Activated T-cell treated with anti-CD3 and anti-CD28 coated beads for 1 hour (primary cell): Measurements from ENCODE around the gene CADM1.

Source experiments
- DNase-seq: peaks from one replicate; pipeline ENCODE4 v3.0.0-alpha.2; 2020; ENCODE audit warnings: low read depth

Gene CADM1

DNA sequence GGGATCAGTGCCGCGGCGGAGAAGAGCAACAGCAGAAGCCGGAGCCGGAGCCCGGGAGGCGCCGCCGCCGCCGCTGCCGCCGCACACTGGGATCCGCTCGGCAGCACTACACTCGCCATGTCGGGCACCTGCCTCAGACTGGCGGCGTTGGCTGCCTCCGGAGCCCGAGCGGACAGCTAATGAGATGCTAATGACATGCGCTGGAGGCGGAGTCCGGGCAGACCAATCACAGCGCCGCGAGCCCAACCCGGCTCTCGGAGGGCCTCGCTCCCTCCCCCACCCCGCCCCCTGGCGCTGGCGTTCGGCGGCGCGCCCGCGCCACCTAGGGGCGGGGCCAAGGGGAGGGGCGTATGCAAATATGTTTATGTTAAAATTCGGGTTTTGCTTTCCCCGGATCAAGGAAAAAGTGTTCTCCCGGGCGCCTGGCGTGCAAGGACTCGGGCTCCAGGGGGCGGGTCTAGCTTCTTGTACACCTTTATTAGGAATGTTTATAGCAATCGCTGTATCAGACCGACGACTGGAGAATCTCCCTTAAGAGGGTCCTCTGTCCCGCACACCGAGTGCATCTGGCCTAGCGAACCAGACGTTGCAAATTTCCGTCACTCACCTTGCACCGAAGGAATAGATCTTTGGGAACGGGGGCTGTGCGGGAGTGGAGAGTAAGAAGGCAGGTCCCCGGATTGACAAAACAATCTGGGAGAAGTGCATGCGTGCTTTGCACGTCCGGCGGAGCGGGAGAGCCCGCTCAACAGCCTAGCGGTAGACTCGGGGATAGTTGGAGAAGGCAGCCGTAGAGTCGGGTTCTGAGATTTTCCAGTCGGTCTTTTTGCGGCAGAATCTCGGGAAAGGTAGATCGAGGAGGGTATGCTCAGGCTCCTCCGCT, at the start of gene CADM1:
CADM1 (minus strand) TSS at position 140 of the 883 bp plus-strand sequence.
- DNase-seq = peak; percentile 64

DNA sequence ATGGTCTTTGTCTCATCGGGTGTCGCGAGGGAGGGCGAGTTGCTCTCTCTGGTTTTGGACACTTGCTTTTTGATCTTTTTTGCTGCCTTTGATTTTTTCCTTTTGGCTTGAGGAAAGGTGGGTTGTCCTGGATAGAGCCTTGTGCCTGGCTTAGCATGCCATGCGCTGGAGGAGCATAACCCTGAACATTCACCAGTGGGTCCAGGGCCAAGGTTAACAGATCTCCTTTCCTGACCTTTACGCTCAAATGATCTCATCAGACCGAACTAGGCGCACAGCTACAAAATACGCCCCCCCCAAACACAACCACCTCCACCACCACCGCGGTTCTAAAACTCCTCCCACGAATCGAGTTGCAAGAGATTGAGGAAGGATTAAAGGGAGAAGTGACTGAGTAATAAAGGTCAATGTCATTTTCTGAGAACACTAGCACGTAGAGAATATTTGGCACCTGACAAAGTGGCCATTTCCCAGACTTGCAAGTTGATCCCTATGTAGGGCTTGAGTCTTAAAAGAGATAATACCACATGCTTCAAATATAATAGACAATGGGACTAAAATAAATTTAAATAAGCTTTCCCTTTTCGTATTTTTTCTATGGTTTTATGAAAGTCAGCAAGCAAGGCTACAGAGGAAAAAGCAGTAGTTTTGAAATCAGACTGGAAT, 48.7 kb upstream of the CADM1 start:
- no peak for DNase-seq

DNA sequence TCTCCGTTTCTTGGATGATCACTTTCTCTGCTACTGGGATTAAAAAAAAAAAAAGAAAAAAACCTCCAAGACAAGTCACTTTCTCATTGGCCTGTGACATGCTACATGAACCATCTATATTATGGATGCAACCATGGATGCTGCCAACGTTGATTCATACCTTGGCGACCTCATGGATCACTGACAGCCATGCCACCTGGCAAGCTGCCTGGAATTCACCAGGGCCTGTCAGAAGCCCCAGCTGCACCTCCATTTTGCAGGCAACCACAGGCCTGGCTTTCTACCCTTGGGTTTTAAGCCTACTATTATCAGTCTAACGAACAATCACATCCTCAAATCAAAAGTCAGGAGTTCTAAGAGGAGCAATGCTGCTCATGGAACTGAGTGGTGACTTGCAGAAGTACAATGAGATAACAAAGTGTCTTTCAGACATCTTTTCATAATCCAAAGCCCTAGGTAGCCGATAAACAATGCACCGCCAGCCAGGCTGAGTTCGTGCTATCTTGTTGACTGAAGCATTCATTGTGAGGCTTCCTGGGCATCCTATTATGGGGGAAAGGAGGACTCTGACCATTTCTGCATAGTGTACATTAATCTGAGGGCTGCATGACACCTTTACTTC, 48.0 kb upstream of the CADM1 start:
- DNase-seq = no peak

DNA sequence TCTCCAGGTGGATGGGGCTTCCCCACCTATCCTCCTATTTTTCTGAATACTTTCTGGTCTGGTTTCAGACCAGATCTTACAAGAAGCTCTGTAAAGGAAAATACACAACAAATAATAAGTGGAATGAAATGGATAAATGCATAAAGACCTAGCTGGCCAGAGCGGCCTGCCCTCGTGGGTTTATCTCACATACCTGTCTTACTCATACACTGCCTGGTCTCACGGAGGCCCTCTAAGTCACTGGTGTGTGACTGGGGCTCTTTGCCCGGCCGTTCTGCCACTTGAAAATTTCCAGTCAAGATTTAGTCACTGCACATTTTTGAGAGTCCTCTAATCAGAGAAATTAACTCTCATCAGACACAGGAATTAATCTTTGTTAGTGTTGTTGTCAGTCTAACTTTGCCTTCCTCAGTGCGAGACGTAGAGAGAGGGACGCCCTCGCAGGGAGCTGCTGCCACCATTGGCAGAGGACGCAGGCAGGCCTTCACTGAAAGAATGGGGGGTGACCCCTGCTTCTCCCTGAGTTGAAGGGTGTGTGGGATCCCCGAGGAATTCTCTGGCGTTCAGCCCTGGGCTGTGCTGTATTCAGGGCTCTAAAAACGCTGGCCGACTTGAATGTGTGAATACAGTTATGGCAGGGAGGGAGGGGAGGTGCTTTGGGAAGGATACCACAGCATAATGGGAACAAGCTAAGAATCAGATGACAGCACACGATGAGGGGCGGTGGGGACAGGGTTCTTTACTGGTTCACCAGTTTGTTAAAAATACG, 46.3 kb upstream of the CADM1 start:
- no peak for DNase-seq

DNA sequence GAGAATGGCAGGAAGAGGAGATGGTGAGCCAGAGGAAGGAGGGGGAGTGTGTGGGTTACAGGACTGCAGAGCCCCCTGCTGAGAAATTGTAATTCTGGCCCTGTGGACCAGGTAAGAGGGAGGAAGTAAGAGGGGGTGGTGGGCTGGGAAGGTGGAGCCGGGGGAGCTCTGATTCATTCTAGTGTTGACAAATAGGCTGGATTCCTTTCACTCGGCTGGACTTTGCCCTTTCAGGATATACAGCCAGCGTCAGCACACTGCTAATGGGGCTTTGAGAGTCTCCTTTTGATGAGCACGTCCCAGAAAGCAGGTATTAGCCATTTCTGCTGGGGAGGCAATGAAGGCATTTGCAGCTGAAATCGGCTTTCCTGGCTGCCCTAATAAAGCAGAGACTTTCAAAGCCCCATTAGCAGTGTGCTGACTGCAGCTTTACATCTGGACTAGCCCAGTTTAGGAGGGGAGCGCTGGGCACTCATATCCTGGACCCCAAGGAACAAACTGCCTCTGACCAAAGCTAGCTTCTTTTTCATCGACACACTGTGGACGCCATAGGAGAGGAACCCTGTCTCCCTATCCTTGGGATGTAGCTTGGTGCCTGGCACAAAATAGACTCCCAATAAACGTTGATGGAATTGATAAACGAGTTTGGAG, 44.8 kb upstream of the CADM1 start:
- no peak for DNase-seq

DNA sequence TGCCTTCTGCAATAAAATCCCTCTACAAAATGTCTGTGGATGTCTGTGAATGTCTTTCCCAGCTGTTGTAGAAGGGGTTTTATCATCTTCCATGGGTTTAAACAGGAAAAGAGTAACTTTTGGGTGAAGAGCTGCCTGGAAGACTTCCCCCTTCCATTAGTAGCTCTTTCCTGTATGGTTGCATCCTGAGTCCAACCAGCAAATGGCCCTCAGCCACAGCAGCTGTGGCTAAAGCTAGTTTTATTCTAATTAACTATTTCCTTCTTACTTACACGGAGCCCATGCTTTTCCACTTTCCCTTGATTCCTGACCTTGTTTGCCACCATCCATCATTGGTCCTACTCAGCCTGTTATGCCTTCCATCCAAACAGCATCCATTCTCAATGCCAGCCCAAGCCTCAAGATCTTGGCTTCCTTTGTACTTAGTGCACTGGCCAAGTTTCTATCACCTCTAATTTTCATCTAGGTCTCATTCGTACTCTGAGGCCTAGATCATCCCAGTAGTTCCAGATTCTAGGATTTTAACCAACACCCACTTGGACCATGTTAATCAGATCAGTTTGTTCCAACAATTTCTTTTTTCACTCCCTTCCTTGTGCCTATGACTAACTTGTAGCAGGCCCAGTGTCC, 41.5 kb upstream of the CADM1 start:
- no peak for DNase-seq

DNA sequence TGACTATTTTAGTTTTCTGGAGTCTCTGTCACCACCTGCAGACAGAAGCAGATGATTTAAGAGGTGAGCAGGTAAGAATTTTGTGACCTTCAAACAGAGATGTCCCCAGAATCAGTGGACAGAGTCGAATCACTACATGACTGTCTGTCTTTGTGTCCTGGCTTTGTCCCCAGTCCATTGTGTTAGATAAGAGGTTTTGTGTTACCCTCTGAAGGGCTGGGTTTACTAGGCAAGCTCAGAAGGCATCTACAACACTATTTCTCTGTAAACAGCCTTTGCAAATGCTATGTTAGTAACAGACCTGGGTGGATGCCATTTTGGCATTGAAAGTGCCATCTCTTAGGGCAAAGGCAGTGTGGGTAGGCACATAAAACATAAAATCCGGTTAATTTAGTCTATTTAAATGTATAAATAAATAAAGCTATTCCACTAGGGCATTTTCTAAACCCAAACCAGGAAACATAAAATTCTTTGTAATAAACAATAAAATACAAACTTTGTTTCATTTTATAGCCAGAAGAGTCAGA, 40.3 kb upstream of the CADM1 start:
- no peak for DNase-seq

DNA sequence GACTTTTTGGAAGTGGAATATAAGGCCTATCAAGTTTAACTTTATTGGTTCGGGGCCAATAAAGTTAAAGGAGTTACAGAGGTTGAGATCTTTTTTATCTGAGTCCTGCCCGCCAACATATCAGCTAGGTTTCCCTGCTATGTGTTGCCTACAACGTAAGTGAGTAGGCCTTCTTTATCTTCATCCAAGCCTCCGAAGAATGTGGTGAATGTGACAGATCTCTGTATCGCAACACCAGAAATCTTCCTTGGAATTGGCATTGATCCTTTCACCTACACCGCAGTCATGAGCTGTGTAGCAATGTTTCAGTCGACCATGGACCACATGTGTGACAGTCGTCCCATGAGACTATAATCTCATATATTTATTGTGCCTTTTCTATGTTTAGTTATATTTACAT, 37.3 kb upstream of the CADM1 start:
- no peak for DNase-seq

DNA sequence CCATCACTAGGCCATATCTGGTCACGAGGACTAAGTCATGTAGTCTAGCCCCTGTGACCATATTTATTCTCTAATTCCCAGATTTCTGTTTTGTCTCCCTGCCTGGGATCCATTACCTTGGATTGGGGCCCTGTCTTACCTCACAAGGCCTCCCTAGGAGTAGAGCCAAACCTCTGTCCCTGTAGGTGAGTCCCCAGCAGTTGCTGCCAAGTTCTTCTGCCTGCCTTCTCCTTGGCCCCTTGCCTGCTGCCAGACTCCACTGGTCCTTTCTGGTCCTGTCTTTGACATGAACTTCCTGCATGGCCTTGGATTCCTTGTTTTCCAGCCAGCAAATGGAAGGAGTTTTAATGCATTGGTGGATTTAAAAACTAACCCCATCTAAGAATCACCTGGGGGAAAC, 35.6 kb upstream of the CADM1 start:
- DNase-seq = no peak

DNA sequence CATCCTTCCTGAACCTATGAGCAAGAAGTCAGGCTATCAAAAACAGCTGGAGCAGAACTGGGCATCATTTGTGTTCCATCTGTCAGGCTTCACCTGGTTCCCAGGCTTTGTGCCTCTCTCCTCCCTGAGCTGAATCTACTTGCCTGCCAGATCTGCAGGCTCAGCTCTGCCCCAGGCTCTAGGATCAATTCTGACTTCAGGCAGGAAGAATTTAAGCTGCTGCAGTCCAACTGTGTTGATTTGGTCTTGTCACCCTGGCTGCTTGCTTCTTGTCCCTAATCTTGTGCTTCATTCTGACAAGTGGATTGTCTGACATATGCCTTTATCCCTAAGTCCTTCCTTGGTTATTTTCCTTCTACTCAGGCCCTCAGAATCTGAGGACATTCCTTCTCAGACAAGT, 31.6 kb upstream of the CADM1 start:
- DNase-seq = no peak

DNA sequence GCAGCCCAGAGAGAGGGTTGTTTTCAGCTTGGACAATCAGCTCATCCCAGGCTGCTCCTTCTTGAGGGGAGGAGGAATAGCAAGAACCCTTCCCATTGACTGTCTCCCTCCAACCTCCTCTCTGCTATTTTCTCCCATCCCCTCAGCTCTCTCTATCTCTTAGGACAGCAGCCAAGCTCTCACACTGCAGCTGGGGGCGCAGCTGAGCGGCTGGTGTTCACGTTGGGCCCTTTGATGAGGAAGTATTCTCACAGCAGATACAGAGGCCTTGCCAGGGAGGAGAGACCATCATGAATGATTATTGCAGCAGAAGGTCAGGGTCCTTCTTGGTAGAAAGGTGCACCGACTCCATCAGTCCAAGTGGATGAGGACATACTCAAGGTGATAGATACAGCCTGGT, 26.5 kb upstream of the CADM1 start:
- no peak for DNase-seq

DNA sequence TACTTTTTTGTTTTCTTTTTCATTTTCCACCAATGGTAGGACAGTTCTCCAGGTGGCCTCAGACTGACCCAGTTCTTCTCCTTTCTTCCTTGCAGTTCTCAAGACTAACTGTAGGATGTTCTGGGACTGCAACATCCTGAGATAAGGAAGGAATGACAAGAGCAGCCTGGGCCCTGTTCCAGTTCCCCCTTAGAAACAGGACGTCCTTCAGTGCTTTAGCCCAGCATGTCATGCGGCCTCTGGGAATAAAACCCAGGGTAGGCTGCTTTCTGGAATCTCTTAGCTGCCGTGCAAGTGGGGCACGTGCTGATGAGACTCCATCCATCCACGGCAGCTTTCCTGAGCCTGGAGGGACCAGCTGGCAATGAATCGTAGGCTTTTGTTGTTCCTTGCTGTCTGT, 24.0 kb upstream of the CADM1 start:
- DNase-seq = no peak

DNA sequence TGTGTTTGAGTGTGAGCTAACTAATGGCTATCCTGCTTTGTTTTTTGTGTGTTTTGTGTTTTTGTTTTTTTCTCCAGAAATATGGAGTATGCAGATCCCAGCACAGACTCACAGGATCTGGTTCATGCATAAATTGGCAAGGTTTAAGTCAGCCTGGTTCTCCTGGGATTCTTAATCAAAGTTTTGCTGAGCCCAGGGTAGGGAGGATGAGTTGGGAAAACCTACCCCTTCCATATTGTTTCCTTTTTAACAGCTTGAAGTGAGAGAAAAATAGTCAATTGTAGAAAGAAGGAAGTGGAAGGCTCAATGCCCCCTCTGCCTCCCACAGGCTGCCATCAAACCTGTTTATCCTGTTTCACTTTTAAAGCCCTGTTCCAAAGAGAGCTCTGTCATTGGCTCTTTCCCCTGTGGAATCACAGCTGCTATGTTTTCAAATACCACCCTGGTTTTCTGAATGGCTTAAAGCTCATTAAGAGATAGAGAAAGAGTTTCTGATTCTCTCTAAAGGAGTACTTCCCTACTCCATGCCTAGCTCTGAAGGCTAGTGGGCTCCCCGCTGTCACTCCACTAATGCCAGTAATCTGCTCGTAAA, 23.4 kb upstream of the CADM1 start:
- no peak for DNase-seq

DNA sequence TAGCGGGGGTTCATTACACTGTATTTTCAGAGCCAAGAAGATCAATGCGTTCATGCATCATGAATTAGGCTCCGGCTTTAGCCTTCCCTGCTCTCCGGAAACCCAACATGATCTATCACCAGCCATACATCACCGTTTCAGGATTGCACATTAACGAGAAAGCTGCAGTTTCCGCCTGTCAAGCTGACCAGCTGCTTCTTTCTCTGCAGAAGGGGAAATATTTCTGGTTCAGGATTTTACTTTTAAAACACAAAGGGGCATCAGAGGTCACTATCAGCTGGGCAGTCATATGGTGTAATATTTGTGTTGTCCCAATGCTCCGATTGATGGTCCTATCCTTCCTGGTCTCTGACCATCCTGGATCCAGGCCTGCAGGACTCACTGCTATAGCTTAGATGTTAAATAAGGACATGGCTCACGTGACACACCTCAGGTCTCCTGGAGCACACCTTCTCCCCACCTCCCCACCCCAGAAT, 21.4 kb upstream of the CADM1 start:
- no peak for DNase-seq

DNA sequence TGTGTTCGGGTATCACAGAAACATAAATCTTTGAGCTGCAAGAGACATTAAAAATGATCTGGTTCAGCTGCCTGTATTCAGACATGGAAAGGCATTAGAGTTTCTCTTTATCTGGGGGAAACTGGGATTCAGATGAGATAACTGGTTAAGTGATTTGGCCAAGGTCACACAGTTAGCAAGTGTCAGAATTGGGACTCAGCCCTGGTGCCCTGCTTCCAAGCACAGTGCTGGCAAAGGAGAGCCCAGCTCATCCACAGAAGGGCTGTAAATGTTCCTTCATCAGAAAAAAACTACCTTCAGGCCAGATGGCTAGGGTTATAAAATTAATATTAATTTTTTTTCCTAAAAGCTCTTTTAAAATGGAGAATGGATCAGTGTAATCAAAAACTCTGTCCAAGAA, 20.4 kb upstream of the CADM1 start:
- DNase-seq = no peak

DNA sequence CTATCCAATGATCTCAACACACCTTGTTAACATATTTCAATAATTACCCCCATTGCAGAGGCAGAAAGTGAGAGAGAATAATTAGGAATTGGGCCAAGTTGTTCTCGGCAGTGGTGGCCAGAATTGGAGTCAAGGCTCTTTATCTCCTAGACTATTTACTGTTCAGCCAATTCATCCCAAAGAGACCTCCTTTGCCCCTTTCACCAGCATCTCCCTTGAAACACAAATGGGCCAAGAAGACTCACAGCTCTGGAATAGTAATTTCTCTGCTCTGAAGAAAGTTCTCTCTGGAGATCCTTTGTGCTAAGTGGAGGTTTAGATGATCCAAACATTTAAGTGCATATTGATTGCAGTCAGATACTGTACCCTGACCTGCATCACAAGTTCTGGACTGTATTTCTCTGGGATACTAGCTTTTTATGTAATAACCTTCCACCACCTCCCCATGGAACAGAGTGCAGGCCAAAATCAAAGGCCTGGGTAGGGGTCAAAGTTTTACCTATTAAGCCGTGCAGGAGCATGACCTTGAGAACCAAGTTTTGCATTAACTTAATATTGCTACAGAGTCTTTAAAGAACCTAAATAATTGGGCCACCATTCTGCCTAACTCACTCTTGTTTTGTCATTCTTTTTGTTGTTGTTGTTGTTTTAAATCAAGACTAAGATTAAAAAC, 19.6 kb upstream of the CADM1 start:
- no peak for DNase-seq

DNA sequence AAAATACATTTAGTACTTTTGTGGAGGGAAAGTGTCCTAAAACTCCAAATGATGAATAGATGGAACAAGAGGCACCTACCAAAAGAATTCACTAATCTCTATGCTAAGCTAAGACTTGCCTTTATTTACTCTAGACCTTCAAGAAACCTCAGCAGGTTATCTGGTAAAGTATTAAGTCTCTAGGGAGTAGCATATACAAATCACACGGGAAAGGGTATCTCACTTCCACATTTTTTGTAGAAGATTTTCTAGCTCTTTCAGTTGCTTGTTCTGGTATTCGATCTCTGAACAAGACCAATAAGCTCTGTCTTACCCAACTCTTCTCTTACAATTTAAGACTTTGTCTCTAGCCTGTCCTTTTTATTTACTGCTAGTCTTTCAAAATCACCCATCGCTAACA, 18.1 kb upstream of the CADM1 start:
- no peak for DNase-seq

DNA sequence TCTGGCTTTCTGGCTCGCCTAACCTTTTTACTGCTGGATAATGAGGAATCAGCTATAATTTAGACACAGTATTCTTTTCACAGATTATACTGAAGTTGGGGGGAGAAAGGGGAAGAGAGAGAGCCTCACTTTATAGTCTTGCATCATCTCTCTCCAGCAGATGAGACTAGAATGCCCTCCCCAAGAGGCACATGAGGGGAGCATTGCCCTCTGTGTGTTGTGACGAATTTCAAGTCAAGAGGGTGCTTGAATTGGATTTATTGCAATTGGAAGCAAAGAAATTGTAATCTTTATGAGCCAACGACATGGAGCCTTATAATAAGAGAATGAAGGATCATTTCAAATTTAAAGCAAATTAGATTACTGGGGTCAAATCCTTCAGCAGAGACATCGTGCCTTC, 17.6 kb upstream of the CADM1 start:
- no peak for DNase-seq

DNA sequence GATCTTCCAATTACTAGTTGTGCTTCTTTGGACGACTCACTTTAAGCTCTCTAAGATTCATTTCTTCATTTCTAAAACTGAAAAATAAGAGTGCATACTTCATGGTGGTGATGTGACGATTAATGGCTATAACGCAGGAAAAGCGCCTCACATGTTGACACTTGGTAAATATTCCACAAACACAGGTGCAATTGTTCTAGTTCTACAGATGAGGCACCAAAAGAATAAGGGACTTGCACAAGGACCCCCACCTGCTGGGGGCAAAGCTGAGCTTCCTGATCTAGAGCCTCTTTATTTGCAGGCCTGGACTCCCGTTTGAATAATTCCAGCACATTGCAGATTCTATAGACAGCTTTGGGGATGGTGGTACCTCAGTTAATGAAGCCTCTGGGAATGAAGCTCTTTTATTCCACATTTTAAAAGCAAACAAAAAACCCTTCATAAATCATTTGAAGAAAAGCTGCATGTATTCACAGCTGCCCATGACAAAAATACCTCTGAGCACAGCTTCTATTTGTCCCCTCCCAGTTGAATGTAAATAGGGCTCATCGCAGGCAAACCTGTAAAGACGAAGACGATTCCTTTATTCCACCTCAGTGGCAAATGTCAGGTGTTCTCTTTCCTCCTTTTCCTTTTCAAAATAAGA, 14.9 kb upstream of the CADM1 start:
- no peak for DNase-seq
